ENCODE results near the gene FTO.

The FTO gene

GRCh38 chr16:53803451-53803850, 99.5 kb downstream of the FTO start:
- no peak overlapping the region for H3K9ac ChIP-seq (ENCODE audit: low read depth, low read length)
- H3K4me1 ChIP-seq (ENCODE audit: insufficient read depth, low read length) = peaks cover 36% of the 10 kb centered on the region
- no peaks in the 10 kb centered on the region for H3K36me3 ChIP-seq (ENCODE audit: insufficient read depth, low read length)
- H3K9me3 ChIP-seq (ENCODE audit: control insufficient read depth, insufficient read depth, low read length) = no peaks in the 10 kb centered on the region

GRCh38 chr16:53803998-53804397, 100.0 kb downstream of the FTO start:
- H3K36me3 ChIP-seq (ENCODE audit: insufficient read depth, low read length) = no peaks in the 10 kb centered on the region
- no peaks in the 10 kb centered on the region for H3K9me3 ChIP-seq (ENCODE audit: control insufficient read depth, insufficient read depth, low read length)
- H3K9ac ChIP-seq (ENCODE audit: low read depth, low read length) = no peak overlapping the region
- peaks cover 37% of the 10 kb centered on the region for H3K4me1 ChIP-seq (ENCODE audit: insufficient read depth, low read length)

- Histone ChIP-seq H3K9ac (ENCODE audit: low read depth, low read length) (no peak overlapping the region), H3K36me3 (ENCODE audit: insufficient read depth, low read length) (no peaks in the 10 kb centered on the region), H3K9me3 (ENCODE audit: control insufficient read depth, insufficient read depth, low read length) (no peaks in the 10 kb centered on the region), H3K4me1 (ENCODE audit: insufficient read depth, low read length) (peaks cover 37% of the 10 kb centered on the region)
Observed at GRCh38 chr16:53804467-53804866, 100.5 kb downstream of the FTO start.

DNA sequence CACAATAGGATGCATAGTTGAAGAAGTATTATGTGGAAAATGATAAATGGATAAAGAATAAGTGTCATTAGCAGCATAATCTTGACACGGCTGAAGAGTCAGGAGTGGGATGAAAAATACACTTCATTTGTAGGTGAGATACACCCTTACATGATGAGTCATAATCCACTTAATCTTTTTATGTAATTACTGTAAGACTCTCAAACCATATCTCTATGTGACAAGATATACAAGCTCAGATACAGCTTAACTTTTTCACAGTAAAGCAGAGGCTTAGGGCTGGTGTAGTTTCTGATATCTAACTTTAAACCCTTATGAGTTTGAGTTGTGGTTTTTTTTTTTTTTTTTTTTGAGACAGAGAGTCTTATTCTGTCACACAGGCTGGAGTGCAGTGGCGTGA, 101.2 kb downstream of the FTO start:
- Histone ChIP-seq H3K9ac (ENCODE audit: low read depth, low read length) (no peak overlapping the region), H3K36me3 (ENCODE audit: insufficient read depth, low read length) (no peaks in the 10 kb centered on the region)

GRCh38 chr16:53805752-53806151, 101.8 kb downstream of the FTO start:
- Histone ChIP-seq H3K9me3 (ENCODE audit: control insufficient read depth, insufficient read depth, low read length) (no peaks in the 10 kb centered on the region), H3K36me3 (ENCODE audit: insufficient read depth, low read length) (no peaks in the 10 kb centered on the region), H3K4me1 (ENCODE audit: insufficient read depth, low read length) (peaks cover 37% of the 10 kb centered on the region), H3K9ac (ENCODE audit: low read depth, low read length) (no peak overlapping the region)

More for the DNA sequence above, 101.2 kb downstream of the FTO start:
- peaks cover 37% of the 10 kb centered on the region for H3K4me1 ChIP-seq (ENCODE audit: insufficient read depth, low read length)
- no peaks in the 10 kb centered on the region for H3K9me3 ChIP-seq (ENCODE audit: control insufficient read depth, insufficient read depth, low read length)

GRCh38 chr16:53809088-53809932, 105.4 kb downstream of the FTO start:
- Histone ChIP-seq H3K9me3 (ENCODE audit: control insufficient read depth, insufficient read depth, low read length) (no peaks in the 10 kb centered on the region), H3K9ac (ENCODE audit: low read depth, low read length) (no peak overlapping the region), H3K4me1 (ENCODE audit: insufficient read depth, low read length) (peaks cover 23% of the 10 kb centered on the region), H3K36me3 (ENCODE audit: insufficient read depth, low read length) (0 out of 2 replicates have a peak, but pooled peaks cover 1% of the 10 kb centered on the region)

DNA sequence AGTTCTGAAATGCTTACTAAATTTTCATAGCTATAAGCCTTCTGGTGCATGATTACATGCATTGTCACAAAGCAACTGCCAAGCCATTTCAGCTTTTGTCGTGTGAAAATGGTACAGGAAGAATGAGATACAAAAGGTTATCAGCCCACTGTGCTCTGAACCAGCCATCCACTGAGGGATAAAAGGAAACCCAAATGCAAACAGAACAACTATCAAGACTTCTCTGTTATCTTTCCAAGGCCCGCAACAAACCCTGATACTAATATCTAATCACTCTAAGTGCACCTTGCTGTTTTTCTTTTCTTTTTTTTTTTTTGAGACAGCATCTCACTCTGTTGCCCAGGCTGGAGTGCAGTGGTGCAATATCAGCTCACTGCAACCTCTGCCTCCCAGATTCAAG, 109.0 kb downstream of the FTO start:
- Histone ChIP-seq H3K9ac (ENCODE audit: low read depth, low read length) (no peak overlapping the region), H3K9me3 (ENCODE audit: control insufficient read depth, insufficient read depth, low read length) (no peaks in the 10 kb centered on the region), H3K4me1 (ENCODE audit: insufficient read depth, low read length) (peaks cover 16% of the 10 kb centered on the region), H3K36me3 (ENCODE audit: insufficient read depth, low read length) (0 out of 2 replicates have a peak, but pooled peaks cover 5% of the 10 kb centered on the region)

- H3K9ac ChIP-seq (ENCODE audit: low read depth, low read length) = no peak overlapping the region
- H3K4me1 ChIP-seq (ENCODE audit: insufficient read depth, low read length) = 0 out of 2 replicates have a peak, but pooled peaks cover 10% of the 10 kb centered on the region
- H3K36me3 ChIP-seq (ENCODE audit: insufficient read depth, low read length) = 0 out of 2 replicates have a peak, but pooled peaks cover 5% of the 10 kb centered on the region
- H3K9me3 ChIP-seq (ENCODE audit: control insufficient read depth, insufficient read depth, low read length) = no peaks in the 10 kb centered on the region
Observed at GRCh38 chr16:53814801-53815200, 110.8 kb downstream of the FTO start.

DNA sequence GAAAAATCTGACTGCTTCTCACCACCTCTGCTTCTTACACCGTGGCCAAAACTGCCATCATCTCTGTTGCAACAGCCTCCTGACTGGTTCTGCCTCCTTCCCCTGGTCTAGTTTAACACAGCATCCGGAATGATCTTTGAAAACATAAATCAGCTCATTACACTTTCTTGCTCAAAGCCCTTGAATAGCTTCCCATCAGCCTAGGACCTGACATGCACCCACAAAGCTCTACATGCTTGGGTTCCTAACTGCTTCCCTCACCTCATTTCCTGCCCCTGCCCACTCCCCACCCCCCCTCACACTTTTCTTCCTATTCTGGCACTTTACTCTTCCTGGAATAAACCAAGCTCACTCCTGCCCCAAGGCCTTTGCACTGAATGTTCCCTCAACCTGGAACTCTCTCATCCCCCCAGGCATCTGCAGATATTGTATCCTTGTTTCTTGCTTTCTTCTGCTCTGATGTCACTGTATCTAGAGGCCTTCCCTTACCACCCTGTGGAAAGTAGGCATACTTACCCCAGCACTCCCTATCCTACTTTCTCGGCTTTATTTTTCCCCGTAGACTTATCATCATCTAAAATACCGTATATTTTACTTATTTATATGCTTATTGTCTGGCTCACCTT, 112.4 kb downstream of the FTO start:
- 0 out of 2 replicates have a peak, but pooled peaks cover 5% of the 10 kb centered on the region for H3K36me3 ChIP-seq (ENCODE audit: insufficient read depth, low read length)
- no peak overlapping the region for H3K9ac ChIP-seq (ENCODE audit: low read depth, low read length)

DNA sequence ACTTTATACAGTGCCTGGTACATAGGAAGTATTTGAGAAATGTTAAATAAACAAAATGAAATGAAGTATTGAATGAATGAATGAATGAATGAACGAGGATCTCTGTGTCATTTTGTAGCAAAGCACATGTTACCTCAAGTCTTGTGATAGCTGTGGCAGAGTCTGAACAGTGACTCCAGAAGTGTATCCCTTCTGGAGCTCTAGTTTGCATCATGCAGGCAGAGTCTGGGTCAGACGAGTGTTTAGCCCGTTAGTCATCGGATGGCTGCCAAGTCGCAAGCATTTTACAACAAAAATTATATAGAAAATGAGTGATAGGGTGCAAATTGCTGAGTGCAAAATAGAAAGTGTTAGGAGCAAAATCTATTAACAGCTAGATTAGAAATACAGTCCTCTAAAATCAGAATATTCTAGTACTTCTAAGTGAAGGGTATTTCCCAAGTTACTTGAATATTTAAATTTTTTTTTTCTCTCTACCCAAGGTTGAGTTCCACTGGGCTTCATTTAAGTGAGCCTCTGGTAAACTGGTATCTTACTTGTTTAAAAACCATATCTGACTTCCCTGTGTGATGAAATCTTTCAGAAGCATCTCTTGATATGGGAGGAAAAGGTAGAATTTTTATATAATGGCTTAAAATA, 113.3 kb downstream of the FTO start:
- no peaks in the 10 kb centered on the region for H3K9me3 ChIP-seq (ENCODE audit: control insufficient read depth, insufficient read depth, low read length)
- H3K9ac ChIP-seq (ENCODE audit: low read depth, low read length) = no peak overlapping the region
- H3K36me3 ChIP-seq (ENCODE audit: insufficient read depth, low read length) = 0 out of 2 replicates have a peak, but pooled peaks cover 5% of the 10 kb centered on the region
- H3K4me1 ChIP-seq (ENCODE audit: insufficient read depth, low read length) = 0 out of 2 replicates have a peak, but pooled peaks cover 17% of the 10 kb centered on the region

More for the DNA sequence above, 112.4 kb downstream of the FTO start:
- H3K4me1 ChIP-seq (ENCODE audit: insufficient read depth, low read length) = 0 out of 2 replicates have a peak, but pooled peaks cover 10% of the 10 kb centered on the region
- H3K9me3 ChIP-seq (ENCODE audit: control insufficient read depth, insufficient read depth, low read length) = no peaks in the 10 kb centered on the region

GRCh38 chr16:53817812-53818550, 114.0 kb downstream of the FTO start:
- 0 out of 2 replicates have a peak, but pooled peaks cover 17% of the 10 kb centered on the region for H3K4me1 ChIP-seq (ENCODE audit: insufficient read depth, low read length)
- no peak overlapping the region for H3K9ac ChIP-seq (ENCODE audit: low read depth, low read length)
- H3K9me3 ChIP-seq (ENCODE audit: control insufficient read depth, insufficient read depth, low read length) = no peaks in the 10 kb centered on the region
- 0 out of 2 replicates have a peak, but pooled peaks cover 5% of the 10 kb centered on the region for H3K36me3 ChIP-seq (ENCODE audit: insufficient read depth, low read length)

DNA sequence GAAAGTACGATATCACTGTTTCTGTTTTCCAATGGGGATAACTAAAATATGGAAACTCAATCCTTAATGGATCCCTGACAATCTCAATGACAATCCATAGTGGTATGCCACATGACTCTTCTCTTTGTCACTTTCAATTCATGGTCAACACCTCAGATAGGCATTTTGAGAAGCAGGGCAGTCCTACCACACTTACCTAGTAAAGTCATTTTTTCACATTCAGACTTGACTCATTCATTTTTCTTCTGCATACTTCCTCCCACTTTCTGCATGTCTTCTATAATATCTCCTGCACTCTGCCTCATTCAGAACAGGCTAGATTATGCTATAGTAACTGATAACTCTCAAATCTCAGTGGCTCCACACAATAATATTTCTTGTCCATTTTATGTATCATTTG, 117.5 kb downstream of the FTO start:
- no peaks in the 10 kb centered on the region for H3K9me3 ChIP-seq (ENCODE audit: control insufficient read depth, insufficient read depth, low read length)
- H3K9ac ChIP-seq (ENCODE audit: low read depth, low read length) = no peak overlapping the region
- H3K36me3 ChIP-seq (ENCODE audit: insufficient read depth, low read length) = no peaks in the 10 kb centered on the region
- H3K4me1 ChIP-seq (ENCODE audit: insufficient read depth, low read length) = peaks cover 17% of the 10 kb centered on the region; the same call in 1 of the 2 replicates

- H3K4me1 ChIP-seq (ENCODE audit: insufficient read depth, low read length) = peaks cover 13% of the 10 kb centered on the region; the same call in 1 of the 2 replicates
- no peak overlapping the region for H3K9ac ChIP-seq (ENCODE audit: low read depth, low read length)
Observed at GRCh38 chr16:53821957-53822625, 118.1 kb downstream of the FTO start.

More at GRCh38 chr16:53821957-53822625, 118.1 kb downstream of the FTO start:
- no peaks in the 10 kb centered on the region for H3K36me3 ChIP-seq (ENCODE audit: insufficient read depth, low read length)
- H3K9me3 ChIP-seq (ENCODE audit: control insufficient read depth, insufficient read depth, low read length) = no peaks in the 10 kb centered on the region
